Sigmoid colon (tissue), 7 donors: ENCODE measurements around the gene NOC4L. TPM values are rescaled to one million over a fixed set of nuclear protein-coding genes. Genes with fewer than 3 reads are reported as not detected.
A peak's percentile ranks its signal among the peaks of the same experiment; 100 is the strongest.

ENCODE experiments used
- DNase-seq: peaks from one replicate; pipeline ENCODE4 v3.0.0-alpha.2; 2019
- H3K27ac ChIP-seq, 4 donors: fragments of 200-600 bp; sonication (generic); one replicate each; pipeline ENCODE4 v1.5.1; 2016 to 2019; ENCODE audit warnings: mild to moderate bottlenecking in 1 of 4
- H3K27me3 ChIP-seq, 3 donors: fragments of 200-600 bp; sonication (generic); one replicate each; pipeline ENCODE4 v1.5.1; 2019; ENCODE audit warnings: mild to moderate bottlenecking in 1 of 3
- H3K36me3 ChIP-seq, 4 donors: fragments of 200-600 bp; sonication (generic); one replicate each; pipeline ENCODE4 v1.5.1; 2016 to 2019
- H3K4me1 ChIP-seq, 4 donors: fragments of 200-600 bp; sonication (generic); one replicate each; pipeline ENCODE4 v1.5.1; 2017 to 2019
- H3K4me3 ChIP-seq, 4 donors: fragments of 200-600 bp; sonication (generic); one replicate each; pipeline ENCODE4 v1.5.1; 2017 to 2019; ENCODE audit warnings: mild to moderate bottlenecking in 2 of 4, moderate library complexity in 1 of 4
- H3K9me3 ChIP-seq, 4 donors: fragments of 200-600 bp in 3 of 4; sonication (generic) in 3 of 4; one replicate each; pipeline versions ENCODE4 v1.5.1 to v1.6.1; 2013 to 2019
- EP300 ChIP-seq, 4 donors: sonication (generic); formaldehyde crosslinking; IDR thresholded peaks; one replicate each; pipeline ENCODE4 v1.6.1; 2017; ENCODE audit warnings: antibody characterized with exemption in 4 of 4
- POLR2A ChIP-seq, 2 donors: fragments of 450-650 bp; IDR thresholded peaks; one replicate each; pipeline ENCODE4 v1.6.1; 2016; ENCODE audit warnings: antibody characterized with exemption in 2 of 2, mild to moderate bottlenecking in 2 of 2, moderate library complexity in 2 of 2
- POLR2AphosphoS5 ChIP-seq, 4 donors: sonication (generic); formaldehyde crosslinking; IDR thresholded peaks; one replicate each; pipeline ENCODE4 v1.6.1; 2017; ENCODE audit warnings: antibody characterized with exemption in 4 of 4
- WGBS, 2 donors: extraction: QIAGEN DNeasy Blood & Tissue Kit; methylation state at CpG; one replicate each; pipeline ENCODE4 v1.1.7; 2013; 5-methylcytosine and 5-hydroxymethylcytosine counted together
- intact Hi-C: fragments of 100-400 bp; cut with DNase I; formaldehyde crosslinking; loops from one replicate; pipeline ENCODE4 v1.15.1; 2023
- polyA plus RNA-seq, 3 donors: library from polyadenylated mRNA; stranded (reverse); fragments of 200-250 nt; gene quantifications; one replicate each; pipeline ENCODE4 v1.2.3, GENCODE V29; 2013
- total RNA-seq, 4 donors: library from RNA; depleted of rRNA; stranded (reverse); fragments of >200 nt; gene quantifications; one replicate each; pipeline ENCODE4 v1.1.0, GENCODE V29; 2016
- TF ChIP-seq, protein P1 (sequence below), 4 experiments: fragments of 450-650 bp in 3 of 4; fragments of 200-600 bp in 1 of 4; IDR thresholded peaks; one replicate each; pipeline ENCODE4 v1.5.1; 2016 to 2019; ENCODE audit warnings: antibody characterized with exemption in 4 of 4, mild to moderate bottlenecking in 3 of 4, moderate library complexity in 2 of 4
- donor health status: healthy with polysubstance abuse.
- donor health status: Bipolar disorder and iron deficiency.
- donor health status: healthy.

Gene NOC4L
- total and polyA plus RNA-seq, 7 donors = 5.4 to 34.9 (median 9.4) TPM

GRCh38 chr12:132141976-132142678 lies 2.1 kb upstream of the NOC4L start:
- no peak overlapping the region for H3K4me3 ChIP-seq
- H3K27ac ChIP-seq = no peak overlapping the region
- DNase-seq = no peak
- intact Hi-C loops = loop anchor here (5.0 to 10.0 kb wide), 2 partner anchors 353 to 470 kb away; partner anchors contain the start of genes FBRSL1 and LRCOL1
- no peaks in the 10 kb centered on the region for H3K9me3 ChIP-seq
- WGBS, 2 donors = 94 to 97% methylated on average over 22 of the region's 22 CpGs
- no peak for TF ChIP-seq POLR2AphosphoS5 (IDR thresholded peaks at IDR 0.05)
- no peak for TF ChIP-seq POLR2A (IDR thresholded peaks at IDR 0.05)
- TF ChIP-seq, protein P1, sequence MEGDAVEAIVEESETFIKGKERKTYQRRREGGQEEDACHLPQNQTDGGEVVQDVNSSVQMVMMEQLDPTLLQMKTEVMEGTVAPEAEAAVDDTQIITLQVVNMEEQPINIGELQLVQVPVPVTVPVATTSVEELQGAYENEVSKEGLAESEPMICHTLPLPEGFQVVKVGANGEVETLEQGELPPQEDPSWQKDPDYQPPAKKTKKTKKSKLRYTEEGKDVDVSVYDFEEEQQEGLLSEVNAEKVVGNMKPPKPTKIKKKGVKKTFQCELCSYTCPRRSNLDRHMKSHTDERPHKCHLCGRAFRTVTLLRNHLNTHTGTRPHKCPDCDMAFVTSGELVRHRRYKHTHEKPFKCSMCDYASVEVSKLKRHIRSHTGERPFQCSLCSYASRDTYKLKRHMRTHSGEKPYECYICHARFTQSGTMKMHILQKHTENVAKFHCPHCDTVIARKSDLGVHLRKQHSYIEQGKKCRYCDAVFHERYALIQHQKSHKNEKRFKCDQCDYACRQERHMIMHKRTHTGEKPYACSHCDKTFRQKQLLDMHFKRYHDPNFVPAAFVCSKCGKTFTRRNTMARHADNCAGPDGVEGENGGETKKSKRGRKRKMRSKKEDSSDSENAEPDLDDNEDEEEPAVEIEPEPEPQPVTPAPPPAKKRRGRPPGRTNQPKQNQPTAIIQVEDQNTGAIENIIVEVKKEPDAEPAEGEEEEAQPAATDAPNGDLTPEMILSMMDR (IDR thresholded peaks at IDR 0.05) = no peak
- TF ChIP-seq EP300 (IDR thresholded peaks at IDR 0.05) = no peak
- H3K4me1 ChIP-seq = peaks cover 0 to 30% (median 25%) of the 10 kb centered on the region in 4 donors
- H3K27me3 ChIP-seq = no peaks in the 10 kb centered on the region
- H3K36me3 ChIP-seq = peaks cover 30 to 54% (median 35%) of the 10 kb centered on the region in 4 donors

DNA sequence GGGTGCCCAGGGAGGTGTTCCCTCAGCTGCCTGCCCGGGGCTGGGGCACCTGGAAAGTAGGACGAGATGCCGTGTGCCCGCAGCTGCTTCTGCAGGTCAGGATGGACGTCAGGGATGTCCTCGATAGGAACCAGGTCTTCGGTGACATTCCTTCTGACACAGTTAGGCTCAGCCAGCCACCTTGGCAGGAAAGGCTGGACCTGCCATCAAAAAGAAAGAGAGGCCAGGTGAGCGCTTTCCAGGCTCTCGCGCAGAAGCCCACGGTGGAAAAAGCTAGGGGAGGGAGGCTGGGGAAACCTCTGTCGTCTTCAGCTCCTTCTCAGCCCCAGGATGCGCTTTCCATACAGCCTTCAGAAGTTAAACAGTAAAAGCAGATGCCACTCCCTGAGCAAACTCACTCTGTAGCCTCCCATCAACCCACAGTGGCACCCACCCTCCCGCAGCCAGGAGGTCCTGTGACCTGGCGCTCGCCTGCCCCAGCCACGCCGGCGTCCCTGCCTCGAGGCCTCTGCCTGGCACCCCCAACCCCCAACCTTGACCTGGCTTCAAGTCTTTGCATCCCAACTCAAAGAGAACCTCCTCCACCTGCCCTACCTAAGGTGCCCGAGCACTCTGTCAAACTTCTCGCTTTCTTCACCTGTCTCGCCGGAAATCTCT lies 1.4 kb upstream of the NOC4L start:
- Histone ChIP-seq H3K4me3 (peak overlapping the region; percentile 96 to 98 (median 96)), H3K27me3 (no peaks in the 10 kb centered on the region), H3K9me3 (no peaks in the 10 kb centered on the region), H3K27ac (no peak overlapping the region), H3K4me1 (peaks cover 0 to 30% (median 25%) of the 10 kb centered on the region in 4 donors), H3K36me3 (peaks cover 33 to 60% (median 38%) of the 10 kb centered on the region in 4 donors)
- no peak for DNase-seq
- TF ChIP-seq, protein P1 (IDR thresholded peaks at IDR 0.05) = no peak
- no peak for TF ChIP-seq POLR2A (IDR thresholded peaks at IDR 0.05)
- no peak for TF ChIP-seq EP300 (IDR thresholded peaks at IDR 0.05)
- TF ChIP-seq POLR2AphosphoS5 (IDR thresholded peaks at IDR 0.05) = no peak
- 52 to 70% methylated on average over 24 of the region's 24 CpGs for WGBS, 2 donors
- intact Hi-C loops = loop anchor here (5.0 to 10.0 kb wide), 2 partner anchors 352 to 469 kb away; partner anchors contain the start of genes FBRSL1 and LRCOL1

DNA sequence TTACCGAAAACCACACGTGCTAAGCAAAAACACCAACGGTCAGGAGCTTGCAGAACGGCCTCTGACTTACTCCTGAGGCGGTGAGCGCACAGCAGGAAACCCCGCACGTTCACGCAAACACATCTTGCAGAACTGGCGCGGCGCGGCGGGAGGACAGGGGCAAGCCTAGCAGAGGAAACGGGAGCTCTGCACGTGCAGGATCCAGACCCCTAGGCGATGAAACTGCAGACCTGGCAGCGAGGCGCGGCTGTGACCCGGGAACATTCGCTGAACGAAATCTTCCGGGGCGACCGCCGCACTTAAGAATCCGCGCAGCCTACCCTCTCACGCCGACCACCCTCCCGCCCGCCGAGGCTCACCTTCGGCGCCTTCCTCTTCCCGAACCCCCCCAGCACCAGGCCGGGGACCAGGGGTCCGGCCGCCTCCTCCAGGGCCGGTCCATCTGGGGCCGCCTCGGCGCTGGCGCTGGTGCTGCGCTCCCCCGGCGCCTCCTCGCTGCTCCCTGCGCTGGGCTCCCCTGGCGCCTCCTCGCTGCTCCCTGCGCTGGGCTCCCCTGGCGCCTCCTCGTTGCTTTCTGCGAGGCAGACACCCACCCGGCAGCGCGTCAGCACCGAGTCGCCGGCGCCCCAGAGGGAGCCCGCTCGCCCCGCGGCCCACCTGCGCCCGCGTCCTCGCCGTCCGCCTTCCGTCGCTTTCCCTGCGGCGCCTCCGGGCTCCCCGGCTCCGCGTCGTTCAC lies 753 bp upstream of the NOC4L start:
- no peaks in the 10 kb centered on the region for H3K27me3 ChIP-seq
- intact Hi-C loops = loop anchor here (5.0 to 10.0 kb wide), 2 partner anchors 351 to 469 kb away; partner anchors contain the start of genes FBRSL1 and LRCOL1
- DNase-seq = no peak
- peaks cover 0 to 30% (median 25%) of the 10 kb centered on the region in 4 donors for H3K4me1 ChIP-seq
- H3K36me3 ChIP-seq = peaks cover 34 to 61% (median 38%) of the 10 kb centered on the region in 4 donors
- TF ChIP-seq POLR2A (IDR thresholded peaks at IDR 0.05) (no peak), EP300 (IDR thresholded peaks at IDR 0.05) (no peak), POLR2AphosphoS5 (IDR thresholded peaks at IDR 0.05) (no peak)
- TF ChIP-seq, protein P1 (IDR thresholded peaks at IDR 0.05) = no peak
- no peaks in the 10 kb centered on the region for H3K9me3 ChIP-seq
- H3K4me3 ChIP-seq = peak overlapping the region; percentile 96 to 98 (median 96)
- peak overlapping the region; percentile 86 to 93 (median 90) for H3K27ac ChIP-seq
- 1% methylated on average over 82 of the region's 82 CpGs for WGBS, 2 donors

GRCh38 chr12:132144810-132145168 lies 532 bp downstream of the NOC4L start:
- Histone ChIP-seq H3K4me1 (peaks cover 0 to 30% (median 25%) of the 10 kb centered on the region in 4 donors), H3K27ac (peak overlapping the region; percentile 86 to 93 (median 90)), H3K36me3 (peaks cover 24 to 50% (median 28%) of the 10 kb centered on the region in 4 donors), H3K4me3 (peak overlapping the region; percentile 96 to 98 (median 96)), H3K27me3 (no peaks in the 10 kb centered on the region), H3K9me3 (no peaks in the 10 kb centered on the region)
- TF ChIP-seq POLR2AphosphoS5 (IDR thresholded peaks at IDR 0.05) (no peak), EP300 (IDR thresholded peaks at IDR 0.05) (no peak), POLR2A (IDR thresholded peaks at IDR 0.05) (no peak)
- TF ChIP-seq, protein P1 (IDR thresholded peaks at IDR 0.05) = no peak
- 2 to 3% methylated on average over 17 of the region's 17 CpGs for WGBS, 2 donors
- peak; percentile 68 for DNase-seq
- intact Hi-C loops = loop anchor here (5.0 to 10.0 kb wide), 2 partner anchors 350 to 468 kb away; partner anchors contain the start of genes FBRSL1 and LRCOL1
